Measurements from ENCODE around the gene MAP3K9.

The MAP3K9 gene

DNA sequence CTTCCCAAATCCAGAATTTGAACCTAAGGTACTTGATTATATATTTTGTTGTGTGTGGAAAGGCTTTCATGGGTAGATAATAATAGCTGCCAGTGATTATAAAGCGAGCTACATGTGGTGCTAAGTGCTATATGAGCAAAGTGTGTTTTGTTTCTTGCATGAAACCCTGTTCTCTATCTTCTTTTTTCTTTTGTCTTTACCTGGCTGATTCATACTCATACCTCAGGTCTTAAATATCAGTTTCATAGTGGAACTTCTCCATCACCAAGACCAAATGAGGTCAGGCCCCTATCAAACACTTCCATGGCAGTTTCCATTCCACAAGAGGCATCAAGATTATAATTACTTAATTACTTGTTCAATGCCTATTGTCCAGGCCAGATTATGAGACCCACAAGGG lies 6.9 kb downstream of the MAP3K9 start:
- TF ChIP-seq, protein P1, sequence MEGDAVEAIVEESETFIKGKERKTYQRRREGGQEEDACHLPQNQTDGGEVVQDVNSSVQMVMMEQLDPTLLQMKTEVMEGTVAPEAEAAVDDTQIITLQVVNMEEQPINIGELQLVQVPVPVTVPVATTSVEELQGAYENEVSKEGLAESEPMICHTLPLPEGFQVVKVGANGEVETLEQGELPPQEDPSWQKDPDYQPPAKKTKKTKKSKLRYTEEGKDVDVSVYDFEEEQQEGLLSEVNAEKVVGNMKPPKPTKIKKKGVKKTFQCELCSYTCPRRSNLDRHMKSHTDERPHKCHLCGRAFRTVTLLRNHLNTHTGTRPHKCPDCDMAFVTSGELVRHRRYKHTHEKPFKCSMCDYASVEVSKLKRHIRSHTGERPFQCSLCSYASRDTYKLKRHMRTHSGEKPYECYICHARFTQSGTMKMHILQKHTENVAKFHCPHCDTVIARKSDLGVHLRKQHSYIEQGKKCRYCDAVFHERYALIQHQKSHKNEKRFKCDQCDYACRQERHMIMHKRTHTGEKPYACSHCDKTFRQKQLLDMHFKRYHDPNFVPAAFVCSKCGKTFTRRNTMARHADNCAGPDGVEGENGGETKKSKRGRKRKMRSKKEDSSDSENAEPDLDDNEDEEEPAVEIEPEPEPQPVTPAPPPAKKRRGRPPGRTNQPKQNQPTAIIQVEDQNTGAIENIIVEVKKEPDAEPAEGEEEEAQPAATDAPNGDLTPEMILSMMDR (conservative IDR thresholded peaks at IDR 0.05; ENCODE audit: low read depth) = no peak
- DNase-seq (ENCODE audit: low spot score) = no peak
- ChIA-PET POLR2A (ENCODE audit: low non-redundant PET) (no interaction called here), CTCF (no interaction called here)
- H3K27ac ChIP-seq = no peak overlapping the region

DNA sequence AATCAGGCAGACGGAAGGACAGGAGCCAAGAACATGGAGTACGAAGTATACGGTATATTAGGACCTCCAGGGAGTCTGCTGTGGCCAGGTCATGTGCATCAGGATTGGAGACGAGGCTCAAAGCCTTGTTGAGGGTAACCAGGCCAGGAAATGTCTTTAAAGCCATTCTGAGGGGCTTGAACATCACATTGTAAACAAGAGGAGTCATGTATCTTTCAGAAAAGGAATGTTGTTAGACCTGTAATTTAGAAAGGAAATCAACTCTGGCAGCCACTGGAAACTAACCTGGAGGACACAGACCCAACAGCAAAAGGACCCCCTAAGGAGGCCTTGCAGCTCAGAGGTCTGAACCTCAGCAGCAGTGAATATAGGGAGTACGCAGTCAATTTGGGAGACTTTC lies 7.5 kb downstream of the MAP3K9 start:
- DNase-seq (ENCODE audit: low spot score) = no peak
- TF ChIP-seq, protein P1 (conservative IDR thresholded peaks at IDR 0.05; ENCODE audit: low read depth) = no peak
- ChIA-PET CTCF (interaction anchor here (0.6 kb wide), 1 partner anchor 15 kb away, joined by 4 read pairs; no protein-coding TSS in a partner anchor), POLR2A (ENCODE audit: low non-redundant PET) (no interaction called here)
- no peak overlapping the region for H3K27ac ChIP-seq

DNA sequence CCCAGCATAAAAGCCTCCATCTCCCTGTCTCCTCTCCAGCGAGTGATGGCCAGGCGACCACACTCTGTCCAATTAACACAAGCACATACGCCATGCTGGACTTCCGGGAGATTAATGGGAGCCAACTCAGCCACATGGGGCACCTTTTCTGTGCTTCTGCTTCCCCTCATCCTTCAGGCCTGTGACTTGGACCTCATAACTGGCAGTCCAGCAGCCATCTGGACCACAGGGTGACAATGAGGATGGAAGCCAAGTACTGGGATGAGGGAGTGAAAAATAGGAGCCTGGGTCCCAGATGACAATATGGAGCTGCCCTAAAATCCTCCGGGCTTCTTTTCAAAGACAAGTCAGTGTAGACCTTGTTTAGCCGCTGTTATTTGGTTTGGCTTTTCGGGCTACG lies 12.8 kb downstream of the MAP3K9 start:
- POLR2A ChIA-PET (ENCODE audit: low non-redundant PET) = no interaction called here
- no peak overlapping the region for H3K27ac ChIP-seq
- DNase-seq (ENCODE audit: low spot score) = no peak
- TF ChIP-seq, protein P1 (conservative IDR thresholded peaks at IDR 0.05; ENCODE audit: low read depth) = no peak
- CTCF ChIA-PET = no interaction called here

DNA sequence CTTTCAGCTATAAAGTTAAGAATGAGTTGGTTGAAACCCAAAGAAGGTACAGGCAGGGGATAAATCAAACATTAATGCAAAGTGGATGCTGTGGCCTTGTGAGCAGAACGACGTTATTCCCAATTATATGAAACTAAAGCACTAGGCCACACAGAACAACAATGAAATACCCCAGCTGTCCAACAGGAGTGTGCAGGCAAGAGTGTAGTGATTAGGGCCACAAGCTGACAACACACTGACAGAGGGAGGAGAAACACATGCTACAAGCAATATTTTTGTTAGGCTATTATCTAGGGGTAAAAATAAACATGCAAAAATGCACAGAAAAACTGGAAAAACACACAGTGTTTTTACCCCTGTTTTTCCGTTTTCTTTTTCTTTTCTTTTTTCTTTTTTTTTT lies 15.0 kb downstream of the MAP3K9 start:
- no peak overlapping the region for H3K27ac ChIP-seq
- POLR2A ChIA-PET (ENCODE audit: low non-redundant PET) = no interaction called here
- DNase-seq (ENCODE audit: low spot score) = no peak
- CTCF ChIA-PET = no interaction called here
- TF ChIP-seq, protein P1 (conservative IDR thresholded peaks at IDR 0.05; ENCODE audit: low read depth) = no peak

DNA sequence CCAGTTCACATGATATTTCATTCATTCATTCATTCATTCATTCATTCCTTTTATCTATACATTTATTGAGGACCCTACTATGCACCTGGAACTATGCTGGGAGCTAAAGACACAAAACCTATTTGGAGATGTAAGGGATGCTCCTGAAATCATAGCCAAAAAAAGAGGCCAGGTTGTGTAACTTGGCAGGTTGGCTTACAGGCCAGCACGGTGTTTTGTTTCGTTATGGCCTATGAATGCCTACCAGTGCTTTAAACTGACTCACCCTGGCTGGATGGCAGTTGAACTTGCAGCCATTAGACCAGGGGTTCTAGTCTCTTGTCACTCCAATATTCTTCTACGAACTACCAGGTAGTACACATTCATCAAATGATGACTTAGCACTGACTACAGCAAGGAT lies 15.7 kb downstream of the MAP3K9 start:
- TF ChIP-seq, protein P1 (conservative IDR thresholded peaks at IDR 0.05; ENCODE audit: low read depth) = no peak
- CTCF ChIA-PET = no interaction called here
- no peak for DNase-seq (ENCODE audit: low spot score)
- POLR2A ChIA-PET (ENCODE audit: low non-redundant PET) = no interaction called here
- H3K27ac ChIP-seq = no peak overlapping the region

DNA sequence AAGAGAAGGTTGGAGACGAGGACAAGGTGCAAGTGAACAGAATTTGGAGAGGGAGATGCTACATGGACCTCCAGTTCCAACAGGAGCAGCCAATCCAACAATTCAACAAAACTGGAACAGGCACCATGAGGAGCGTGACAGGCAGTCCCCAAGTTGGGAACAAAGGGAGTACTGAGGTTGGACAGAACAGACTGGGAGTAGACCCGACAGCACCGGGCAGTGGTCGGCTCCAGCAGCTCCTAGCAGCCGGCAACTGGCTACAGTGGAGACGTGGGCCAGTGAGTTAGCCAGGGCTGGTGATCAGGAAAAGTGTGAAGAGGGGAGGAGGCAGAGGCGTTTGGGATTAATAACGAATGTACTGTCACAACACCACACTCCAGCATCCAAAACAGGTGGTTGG lies 16.4 kb downstream of the MAP3K9 start:
- POLR2A ChIA-PET (ENCODE audit: low non-redundant PET) = no interaction called here
- DNase-seq (ENCODE audit: low spot score) = no peak
- CTCF ChIA-PET = no interaction called here
- H3K27ac ChIP-seq = peak overlapping the region; percentile 14; the same call in 1 of the 2 replicates
- TF ChIP-seq, protein P1 (conservative IDR thresholded peaks at IDR 0.05; ENCODE audit: low read depth) = no peak

DNA sequence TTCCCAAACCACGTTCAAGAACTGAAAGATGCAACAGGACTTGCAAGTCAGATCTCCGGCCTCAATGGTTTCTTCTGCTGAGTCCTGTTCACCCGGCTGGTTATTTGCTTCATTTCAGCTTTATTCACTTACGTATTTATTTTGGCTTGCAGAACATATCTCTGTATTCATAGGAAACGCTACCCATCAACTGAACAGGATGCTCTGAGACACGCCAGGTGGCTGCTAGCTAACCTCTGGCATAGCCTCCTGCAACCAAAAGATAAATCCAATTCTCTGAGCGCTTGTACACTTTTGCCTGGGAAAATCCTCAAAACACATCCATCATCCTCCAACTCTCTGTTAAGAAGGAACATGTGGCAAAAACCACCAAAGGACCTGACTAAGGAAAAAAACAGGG lies 17.3 kb downstream of the MAP3K9 start:
- DNase-seq (ENCODE audit: low spot score) = no peak
- POLR2A ChIA-PET (ENCODE audit: low non-redundant PET) = no interaction called here
- TF ChIP-seq, protein P1 (conservative IDR thresholded peaks at IDR 0.05; ENCODE audit: low read depth) = no peak
- no peak overlapping the region for H3K27ac ChIP-seq
- CTCF ChIA-PET = no interaction called here

Data from RWPE1 (cell line).